GM10266 (cell line): ENCODE results near the gene OR52R1.

Experiments
- DNase-seq: peaks from one replicate; pipeline ENCODE4 v3.0.0; 2012; ENCODE audit errors: extremely low spot score
- TF ChIP-seq, protein P1 (sequence below): IDR thresholded peaks from 2 replicates; pipeline ENCODE4 v1.5.1; 2012; ENCODE audit warnings: mild to moderate bottlenecking, low read depth; ENCODE audit not compliant: control insufficient read depth, insufficient read depth; ENCODE audit errors: missing control alignments

OR52R1 gene

DNA sequence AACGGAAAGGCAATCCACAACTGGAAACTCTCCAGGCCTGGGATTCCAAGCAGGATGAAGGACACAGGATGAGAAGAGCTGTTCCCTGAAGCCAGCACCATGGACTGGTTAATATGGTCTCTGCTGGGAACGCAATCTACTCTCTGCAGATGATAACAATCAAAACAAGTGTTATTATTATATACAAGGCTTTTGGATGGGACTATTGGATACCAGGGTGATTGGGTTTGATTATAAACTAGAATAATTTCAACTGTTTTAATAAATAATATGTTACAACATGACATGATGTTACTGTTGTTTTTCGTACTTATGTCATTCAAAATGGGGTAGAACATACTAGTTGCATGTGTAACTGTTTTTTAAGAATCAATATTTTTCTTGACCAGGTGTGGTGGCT is at the start of gene OR52R1:
OR52R1 (minus strand) TSS at position 101 of the 400 bp plus-strand sequence; CDS start at position 101, 0 bp downstream.
- TF ChIP-seq, protein P1, sequence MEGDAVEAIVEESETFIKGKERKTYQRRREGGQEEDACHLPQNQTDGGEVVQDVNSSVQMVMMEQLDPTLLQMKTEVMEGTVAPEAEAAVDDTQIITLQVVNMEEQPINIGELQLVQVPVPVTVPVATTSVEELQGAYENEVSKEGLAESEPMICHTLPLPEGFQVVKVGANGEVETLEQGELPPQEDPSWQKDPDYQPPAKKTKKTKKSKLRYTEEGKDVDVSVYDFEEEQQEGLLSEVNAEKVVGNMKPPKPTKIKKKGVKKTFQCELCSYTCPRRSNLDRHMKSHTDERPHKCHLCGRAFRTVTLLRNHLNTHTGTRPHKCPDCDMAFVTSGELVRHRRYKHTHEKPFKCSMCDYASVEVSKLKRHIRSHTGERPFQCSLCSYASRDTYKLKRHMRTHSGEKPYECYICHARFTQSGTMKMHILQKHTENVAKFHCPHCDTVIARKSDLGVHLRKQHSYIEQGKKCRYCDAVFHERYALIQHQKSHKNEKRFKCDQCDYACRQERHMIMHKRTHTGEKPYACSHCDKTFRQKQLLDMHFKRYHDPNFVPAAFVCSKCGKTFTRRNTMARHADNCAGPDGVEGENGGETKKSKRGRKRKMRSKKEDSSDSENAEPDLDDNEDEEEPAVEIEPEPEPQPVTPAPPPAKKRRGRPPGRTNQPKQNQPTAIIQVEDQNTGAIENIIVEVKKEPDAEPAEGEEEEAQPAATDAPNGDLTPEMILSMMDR: no peak
- no peak for DNase-seq

GRCh38 chr11:4851033-4851432 is 46.9 kb upstream of the OR52R1 start:
- DNase-seq: no peak
- TF ChIP-seq, protein P1: no peak

GRCh38 chr11:4848908-4849532 is 44.8 kb upstream of the OR52R1 start, which contains the start of gene OR51S1:
OR51S1 (minus strand) TSS chr11:4849208; CDS start chr11:4849208, 0 bp downstream.
- DNase-seq: no peak
- TF ChIP-seq, protein P1: no peak

DNA sequence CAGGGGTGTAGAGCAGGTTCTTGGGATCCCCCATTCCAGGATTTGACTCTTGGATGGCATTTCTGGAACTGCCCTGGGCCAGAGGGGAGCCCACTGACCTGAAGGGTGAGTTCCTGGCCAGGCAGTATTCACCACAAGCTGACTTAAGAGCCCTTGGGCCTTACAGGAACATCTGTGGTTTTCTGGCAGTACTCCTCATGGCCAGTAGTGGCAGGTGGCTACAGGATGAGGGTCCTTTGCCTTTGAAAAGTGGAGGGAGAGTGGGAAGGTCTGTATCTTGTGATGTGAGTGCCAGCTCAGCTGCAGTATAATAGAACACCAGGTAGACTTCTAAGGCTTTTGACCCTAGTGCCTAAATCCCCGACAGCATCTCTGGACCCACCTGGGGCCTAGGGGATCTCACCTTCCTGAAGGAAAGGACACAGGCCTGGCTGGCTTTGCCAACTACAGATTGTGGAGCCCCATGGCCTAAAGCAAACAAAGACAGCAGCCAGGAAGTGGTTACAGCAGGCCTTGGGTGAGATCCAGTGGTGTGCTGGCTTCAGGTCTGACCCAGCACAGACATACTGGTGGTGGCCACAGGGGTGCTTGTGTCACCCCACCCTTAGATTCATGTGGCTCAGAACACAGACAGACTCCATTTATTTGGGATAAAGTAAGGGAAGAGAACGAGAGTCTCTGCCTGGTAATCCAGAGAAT is 35.8 kb upstream of the OR52R1 start:
- TF ChIP-seq, protein P1: no peak
- DNase-seq: no peak

GRCh38 chr11:4830909-4831308 is 26.7 kb upstream of the OR52R1 start:
- DNase-seq: no peak
- TF ChIP-seq, protein P1: no peak

- DNase-seq: no peak
- TF ChIP-seq, protein P1: no peak
Measured at GRCh38 chr11:4830346-4830745, 26.2 kb upstream of the OR52R1 start.

- TF ChIP-seq, protein P1: no peak
- DNase-seq: no peak
Measured at GRCh38 chr11:4826425-4826824, 22.2 kb upstream of the OR52R1 start.
